Astrocyte of the spinal cord (primary cell): Measurements from ENCODE around the gene PRM2.

Experiments used
- DNase-seq: peaks from one replicate; pipeline ENCODE4 v3.0.0; 2011; ENCODE audit warnings: low read depth, low spot score
- H3K4me3 ChIP-seq: 2 replicates; pipeline ENCODE4 v1.5.1; 2011; ENCODE audit warnings: low read depth, mild to moderate bottlenecking, low read length, moderate library complexity
- in situ Hi-C: cut with HindIII; loops from 2 replicates; pipeline ENCODE4 v1.10.0; 2017; ENCODE audit warnings: low sequenced_read_pairs
- TF ChIP-seq, protein P1 (sequence below): IDR thresholded peaks from 2 replicates; pipeline ENCODE4 v1.5.1; 2012; ENCODE audit warnings: low read depth, mild to moderate bottlenecking, low read length, inconsistent platforms

PRM2 gene

DNA sequence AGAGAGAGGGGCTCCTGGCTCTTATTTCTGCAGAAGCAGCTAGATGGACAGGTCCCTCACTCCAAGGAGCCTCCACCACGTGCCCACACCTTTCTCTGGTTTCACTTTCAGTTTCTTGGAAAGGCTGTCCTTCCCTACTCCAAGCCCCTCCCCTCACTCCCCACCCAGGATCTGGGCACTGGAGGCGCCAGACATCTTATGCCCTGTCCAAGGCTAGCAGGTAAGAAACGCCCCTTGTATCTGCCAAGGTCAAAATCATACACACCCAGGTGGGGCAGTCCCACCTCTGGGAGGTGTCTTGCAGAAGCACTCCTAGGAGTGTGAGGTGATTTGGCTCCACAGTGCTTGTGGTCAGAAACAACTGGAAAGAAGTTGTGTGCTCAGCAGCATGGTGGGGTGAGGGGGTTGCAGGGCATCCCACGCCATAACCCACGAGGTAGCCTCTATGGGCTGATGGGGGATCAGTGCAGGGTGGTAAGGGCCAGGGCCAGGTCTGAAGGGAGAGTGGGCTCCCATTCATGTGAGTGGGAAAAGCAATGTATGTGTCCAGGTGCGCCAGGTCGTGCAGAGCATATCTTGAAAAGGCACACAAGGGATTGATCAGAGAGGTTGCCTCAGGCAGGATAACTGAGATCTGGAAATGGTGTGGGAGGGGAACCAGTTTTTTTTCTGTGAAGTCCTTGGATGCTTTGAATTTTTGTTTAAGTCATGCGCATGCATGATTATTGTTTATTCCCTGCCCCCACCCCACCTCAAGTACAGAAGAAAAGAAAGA lies 36.6 kb upstream of the PRM2 start:
- TF ChIP-seq, protein P1, sequence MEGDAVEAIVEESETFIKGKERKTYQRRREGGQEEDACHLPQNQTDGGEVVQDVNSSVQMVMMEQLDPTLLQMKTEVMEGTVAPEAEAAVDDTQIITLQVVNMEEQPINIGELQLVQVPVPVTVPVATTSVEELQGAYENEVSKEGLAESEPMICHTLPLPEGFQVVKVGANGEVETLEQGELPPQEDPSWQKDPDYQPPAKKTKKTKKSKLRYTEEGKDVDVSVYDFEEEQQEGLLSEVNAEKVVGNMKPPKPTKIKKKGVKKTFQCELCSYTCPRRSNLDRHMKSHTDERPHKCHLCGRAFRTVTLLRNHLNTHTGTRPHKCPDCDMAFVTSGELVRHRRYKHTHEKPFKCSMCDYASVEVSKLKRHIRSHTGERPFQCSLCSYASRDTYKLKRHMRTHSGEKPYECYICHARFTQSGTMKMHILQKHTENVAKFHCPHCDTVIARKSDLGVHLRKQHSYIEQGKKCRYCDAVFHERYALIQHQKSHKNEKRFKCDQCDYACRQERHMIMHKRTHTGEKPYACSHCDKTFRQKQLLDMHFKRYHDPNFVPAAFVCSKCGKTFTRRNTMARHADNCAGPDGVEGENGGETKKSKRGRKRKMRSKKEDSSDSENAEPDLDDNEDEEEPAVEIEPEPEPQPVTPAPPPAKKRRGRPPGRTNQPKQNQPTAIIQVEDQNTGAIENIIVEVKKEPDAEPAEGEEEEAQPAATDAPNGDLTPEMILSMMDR, result no peak
- DNase-seq, result peak; percentile 48
- H3K4me3 ChIP-seq, result no peak overlapping the region
- in situ Hi-C loops, result no loop called here

DNA sequence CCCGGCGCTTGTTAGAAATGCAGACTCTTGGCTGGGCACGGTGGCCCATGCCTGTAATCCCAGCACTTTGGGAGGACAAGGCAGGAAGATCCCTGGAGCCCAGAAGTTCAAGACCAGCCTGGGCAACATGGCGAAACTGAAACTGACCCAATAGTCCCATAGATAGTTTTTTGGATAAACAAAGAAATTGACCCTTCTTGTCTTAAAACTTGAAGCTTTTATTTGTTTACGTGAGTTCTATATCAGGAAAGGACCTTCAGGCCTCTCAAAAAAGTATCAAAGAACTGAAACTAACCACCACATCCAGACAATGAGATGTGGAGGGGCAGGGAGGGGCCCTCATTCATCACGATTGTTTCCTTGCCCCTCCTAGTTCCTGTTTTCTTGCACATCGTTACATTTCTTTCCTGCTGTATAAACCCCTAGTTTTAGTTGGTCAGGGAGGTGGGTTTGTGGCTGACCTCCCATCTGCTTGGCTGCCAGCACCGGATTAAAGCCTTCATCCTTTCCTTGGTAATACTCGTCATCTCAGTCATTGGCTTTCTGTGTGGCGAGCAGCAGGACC lies 34.8 kb upstream of the PRM2 start:
- in situ Hi-C loops, result no loop called here
- DNase-seq, result peak; percentile 9
- TF ChIP-seq, protein P1, result no peak
- H3K4me3 ChIP-seq, result no peak overlapping the region

DNA sequence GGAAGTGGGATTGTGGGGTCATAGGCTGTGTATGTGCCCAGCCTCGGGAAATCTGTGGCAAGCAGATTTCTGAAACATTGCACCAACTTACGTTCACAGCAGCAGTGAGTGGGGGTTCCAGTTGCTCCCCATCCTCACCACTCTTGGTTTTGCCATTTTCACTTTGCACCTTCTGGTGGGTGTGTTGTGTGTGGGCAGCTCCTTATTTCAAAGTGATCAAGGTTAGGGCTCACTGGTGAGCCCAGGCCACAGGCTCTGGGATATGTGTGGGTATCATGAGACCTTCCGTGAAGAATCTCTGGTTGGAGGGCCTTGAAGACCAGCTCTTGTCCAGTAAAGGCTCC lies 34.3 kb upstream of the PRM2 start:
- TF ChIP-seq, protein P1, result no peak
- H3K4me3 ChIP-seq, result no peak overlapping the region
- DNase-seq, result no peak
- in situ Hi-C loops, result no loop called here

DNA sequence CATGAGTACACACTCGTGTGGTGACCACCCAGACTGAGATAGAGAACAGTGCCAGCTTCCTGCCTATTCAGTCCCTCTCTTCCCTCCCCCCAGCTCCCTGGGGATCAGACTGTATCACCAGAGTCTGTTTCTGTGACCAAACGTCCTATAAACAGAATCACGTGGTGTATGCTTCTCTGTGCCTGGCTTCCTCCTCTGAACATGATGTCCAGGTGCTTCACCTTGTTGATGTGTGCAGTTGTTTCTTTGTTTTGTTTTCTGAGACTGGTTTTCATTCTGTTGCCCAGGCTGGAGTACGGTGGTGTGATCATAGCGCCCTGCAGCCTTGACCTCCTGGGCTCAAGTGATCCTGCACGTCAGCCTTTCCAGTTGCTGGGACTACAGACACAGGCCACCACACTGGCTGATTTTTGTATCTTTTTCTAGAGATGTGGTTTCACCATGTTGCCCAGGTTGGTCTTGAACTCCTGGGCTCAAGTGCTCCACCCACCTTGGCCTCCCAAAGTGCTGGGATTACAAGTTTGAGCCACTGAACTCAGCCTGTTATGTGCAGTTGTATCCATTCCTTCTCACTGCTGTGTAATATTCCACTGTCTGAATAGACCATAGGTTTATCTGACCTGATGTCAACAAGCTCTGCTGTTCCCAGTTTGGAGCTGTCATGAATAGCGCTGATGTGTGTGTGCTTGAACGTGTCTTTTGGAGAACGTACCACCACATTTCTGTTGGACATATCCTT lies 33.8 kb upstream of the PRM2 start:
- TF ChIP-seq, protein P1, result no peak
- in situ Hi-C loops, result no loop called here
- DNase-seq, result no peak
- H3K4me3 ChIP-seq, result no peak overlapping the region

DNA sequence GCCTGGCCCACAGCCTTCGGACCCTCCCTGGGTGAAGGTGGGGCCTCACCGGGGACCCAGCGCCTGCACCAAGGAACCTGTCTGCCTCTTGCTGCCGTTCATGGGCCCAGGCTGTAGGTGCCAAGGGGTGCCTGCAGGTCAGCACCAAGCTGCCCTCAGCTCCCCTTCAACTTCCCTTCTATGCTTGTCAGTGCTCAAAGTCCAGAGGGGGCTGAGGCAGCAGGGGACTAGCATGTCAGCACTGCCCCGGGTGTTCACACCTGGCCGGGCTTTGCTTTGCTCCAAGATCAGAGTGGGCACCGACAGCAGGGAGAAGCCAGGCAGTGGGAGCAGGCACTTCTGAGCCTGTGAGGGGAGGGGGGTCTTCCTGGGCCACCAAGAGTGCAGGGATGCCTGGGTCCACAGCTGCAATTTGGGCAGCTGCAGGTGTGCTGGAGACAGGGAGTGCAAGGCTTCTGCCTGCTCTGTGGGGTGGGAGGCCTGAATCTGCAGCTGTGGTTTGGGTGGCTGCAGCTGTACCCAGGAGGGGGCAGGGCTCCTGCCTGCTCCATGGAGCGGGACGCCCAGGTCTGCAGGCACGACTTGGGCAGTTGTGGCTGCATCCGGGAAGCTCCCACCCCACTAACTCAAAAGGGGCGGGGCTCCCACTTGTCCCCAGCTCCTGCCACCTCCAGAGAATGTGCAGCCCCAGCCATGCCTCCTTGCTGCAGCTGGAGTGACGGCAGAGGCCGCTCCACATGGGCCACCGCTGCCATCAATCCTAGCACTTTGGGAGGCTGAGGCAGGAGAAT lies 32.4 kb upstream of the PRM2 start:
- in situ Hi-C loops, result no loop called here
- DNase-seq, result no peak

More for the DNA sequence above, 32.4 kb upstream of the PRM2 start:
- H3K4me3 ChIP-seq, result no peak overlapping the region
- TF ChIP-seq, protein P1, result no peak
